Transverse colon (tissue), 4 donors: ENCODE data around the gene SPEG. TPM values are rescaled to one million over a fixed set of nuclear protein-coding genes. Genes with fewer than 3 reads are reported as not detected.

Experiments
- DNase-seq: peaks from one replicate; pipeline ENCODE4 v3.0.0-alpha.2; 2019
- H3K27ac ChIP-seq, 4 donors: fragments of 200-600 bp; sonication (generic); 2 replicates each; pipeline ENCODE4 v1.5.1; 2016 to 2018; ENCODE audit warnings: inconsistent platforms in 4 of 4
- H3K27me3 ChIP-seq: fragments of 200-600 bp; sonication (generic); 2 replicates; pipeline ENCODE4 v1.5.1; 2017; ENCODE audit warnings: inconsistent platforms
- H3K36me3 ChIP-seq, 4 donors: fragments of 200-600 bp; sonication (generic); 2 replicates each; pipeline ENCODE4 v1.5.1; 2017 to 2019; ENCODE audit warnings: inconsistent platforms in 4 of 4
- H3K4me1 ChIP-seq, 4 donors: fragments of 200-600 bp; sonication (generic); 2 replicates each; pipeline ENCODE4 v1.5.1; 2017 to 2020; ENCODE audit warnings: inconsistent platforms in 4 of 4
- H3K4me3 ChIP-seq, 4 donors: fragments of 200-600 bp; sonication (generic); 1 replicate in 1 of 4; 2 replicates in 3 of 4; pipeline versions ENCODE4 v1.5.1 to v1.6.1; 2017 to 2019; ENCODE audit warnings: inconsistent platforms in 4 of 4
- H3K9me3 ChIP-seq, 2 donors: fragments of 200-600 bp; sonication (generic); 2 replicates each; pipeline ENCODE4 v1.5.1; 2017 to 2019; ENCODE audit warnings: inconsistent platforms in 2 of 2
- EP300 ChIP-seq: sonication (generic); formaldehyde crosslinking; IDR thresholded peaks from one replicate; pipeline ENCODE4 v1.6.1; 2017; ENCODE audit warnings: antibody characterized with exemption, low read depth
- POLR2A ChIP-seq: fragments of 450-650 bp; IDR thresholded peaks from one replicate; pipeline ENCODE4 v1.6.1; 2016; ENCODE audit warnings: antibody characterized with exemption, mild to moderate bottlenecking, moderate library complexity
- POLR2AphosphoS5 ChIP-seq, 3 donors: sonication (generic); formaldehyde crosslinking; IDR thresholded peaks; one replicate each; pipeline ENCODE4 v1.6.1; 2016; ENCODE audit warnings: antibody characterized with exemption in 3 of 3
- WGBS, 2 donors: methylation state at CpG; one replicate each; pipeline ENCODE4 v1.1.5; 2018; ENCODE audit warnings: low coverage in 1 of 2; 5-methylcytosine and 5-hydroxymethylcytosine counted together
- in situ Hi-C, 4 donors: fragments of 200-750 bp; cut with MboI; loops; one replicate each; pipeline versions ENCODE4 v1.15.0 to v1.15.1; 2017; ENCODE audit warnings: low sequenced_read_pairs in 3 of 4, low pct_ligation_motif_present in 1 of 4, low pct_unique_long_range_greater_than_20kb in 1 of 4
- intact Hi-C: fragments of 100-400 bp; cut with DNase I; formaldehyde crosslinking; loops from one replicate; pipeline ENCODE4 v1.15.1; 2023; ENCODE audit warnings: low total_unique reads
- total RNA-seq, 4 donors: library from RNA; depleted of rRNA; stranded (reverse); fragments of >200 nt; gene quantifications; one replicate each; pipeline ENCODE4 v1.1.0, GENCODE V29; 2016
- TF ChIP-seq, protein P1 (sequence below), 5 experiments: fragments of 200-600 bp in 3 of 5; fragments of 450-650 bp in 2 of 5; sonication (generic) in 3 of 5; IDR thresholded peaks; 1 replicate in 2 of 5; 2 replicates in 3 of 5; pipeline ENCODE4 v1.5.1; 2016 to 2017; ENCODE audit warnings: antibody characterized with exemption in 5 of 5, inconsistent platforms in 3 of 5, mild to moderate bottlenecking in 2 of 5, moderate library complexity in 1 of 5

SPEG gene
- total RNA-seq, 4 donors from 2014 or later = 26.5 to 95.8 (median 48.5) TPM

DNA sequence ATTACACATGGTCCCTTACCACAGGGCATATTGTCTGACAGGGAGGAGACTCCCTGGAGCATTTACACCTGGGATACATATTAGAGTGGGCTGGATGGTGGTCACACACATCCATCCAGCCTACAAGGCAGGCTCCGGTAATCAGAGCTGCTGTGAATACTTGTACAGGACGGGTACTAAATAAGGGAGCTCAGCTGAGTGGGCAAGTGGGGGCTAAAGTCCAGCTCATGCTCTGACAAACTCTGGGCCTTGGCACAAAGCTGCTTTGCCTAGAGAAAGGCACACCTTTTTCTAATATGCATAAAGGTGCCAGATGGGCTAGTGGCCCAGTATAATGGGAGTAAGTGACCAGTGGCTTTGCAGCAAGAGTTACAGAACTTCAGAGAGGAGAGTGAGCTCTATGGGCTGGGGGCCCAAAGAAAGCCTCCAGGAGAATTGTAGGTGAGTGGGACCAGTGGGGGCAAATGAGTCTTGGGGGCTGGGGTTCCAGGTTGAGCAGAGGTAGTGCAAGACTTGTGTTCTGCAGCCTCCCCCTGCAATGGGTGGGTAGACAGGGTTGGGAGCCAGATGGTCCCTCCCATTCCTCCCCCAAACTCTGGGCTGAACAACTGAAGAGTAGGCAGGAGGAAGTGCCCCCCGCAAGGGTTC, 110.8 kb downstream of the SPEG start:
- H3K4me1 ChIP-seq = peaks cover 11 to 30% (median 22%) of the 10 kb centered on the region in 4 donors
- H3K36me3 ChIP-seq = no peaks in the 10 kb centered on the region
- whole genome bisulfite sequencing, 2 donors = 66% methylated on average over 3 of the region's 3 CpGs; no CpG with 5 or more reads in 1 of the 2 donors
- no peak overlapping the region for H3K4me3 ChIP-seq
- TF ChIP-seq EP300 (no peak), POLR2A (no peak), POLR2AphosphoS5 (IDR thresholded peaks at IDR 0.05) (no peak)
- TF ChIP-seq, protein P1, sequence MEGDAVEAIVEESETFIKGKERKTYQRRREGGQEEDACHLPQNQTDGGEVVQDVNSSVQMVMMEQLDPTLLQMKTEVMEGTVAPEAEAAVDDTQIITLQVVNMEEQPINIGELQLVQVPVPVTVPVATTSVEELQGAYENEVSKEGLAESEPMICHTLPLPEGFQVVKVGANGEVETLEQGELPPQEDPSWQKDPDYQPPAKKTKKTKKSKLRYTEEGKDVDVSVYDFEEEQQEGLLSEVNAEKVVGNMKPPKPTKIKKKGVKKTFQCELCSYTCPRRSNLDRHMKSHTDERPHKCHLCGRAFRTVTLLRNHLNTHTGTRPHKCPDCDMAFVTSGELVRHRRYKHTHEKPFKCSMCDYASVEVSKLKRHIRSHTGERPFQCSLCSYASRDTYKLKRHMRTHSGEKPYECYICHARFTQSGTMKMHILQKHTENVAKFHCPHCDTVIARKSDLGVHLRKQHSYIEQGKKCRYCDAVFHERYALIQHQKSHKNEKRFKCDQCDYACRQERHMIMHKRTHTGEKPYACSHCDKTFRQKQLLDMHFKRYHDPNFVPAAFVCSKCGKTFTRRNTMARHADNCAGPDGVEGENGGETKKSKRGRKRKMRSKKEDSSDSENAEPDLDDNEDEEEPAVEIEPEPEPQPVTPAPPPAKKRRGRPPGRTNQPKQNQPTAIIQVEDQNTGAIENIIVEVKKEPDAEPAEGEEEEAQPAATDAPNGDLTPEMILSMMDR (IDR thresholded peaks at IDR 0.05) = no peak
- in situ Hi-C loops (no loop called here), intact Hi-C loops (no loop called here)
- no peak for DNase-seq
- H3K27me3 ChIP-seq = peaks cover under 1% of the 10 kb centered on the region
- no peaks in the 10 kb centered on the region for H3K9me3 ChIP-seq
- no peak overlapping the region for H3K27ac ChIP-seq

DNA sequence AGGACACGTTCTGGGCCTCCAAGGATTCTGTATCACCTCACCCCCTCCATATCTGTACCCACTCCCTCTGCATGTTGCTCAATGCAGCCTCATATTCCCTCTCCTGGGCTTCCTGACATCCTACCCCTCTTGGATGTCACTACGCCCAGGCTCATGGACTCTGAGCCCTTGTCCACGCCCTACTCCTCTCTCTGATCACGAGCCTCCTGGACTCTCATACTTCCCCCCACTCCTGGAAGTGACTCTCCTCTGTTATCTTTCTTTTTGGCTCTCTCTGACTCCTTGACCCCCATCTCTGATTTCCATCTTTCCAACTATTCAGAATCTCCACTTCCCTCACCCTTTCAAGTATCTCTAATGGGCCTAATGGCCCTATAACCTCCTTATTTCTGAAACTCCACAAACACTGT, 111.3 kb downstream of the SPEG start:
- H3K36me3 ChIP-seq = no peaks in the 10 kb centered on the region
- peaks cover 11 to 30% (median 22%) of the 10 kb centered on the region in 4 donors for H3K4me1 ChIP-seq
- no peaks in the 10 kb centered on the region for H3K9me3 ChIP-seq
- DNase-seq = no peak
- in situ Hi-C loops (no loop called here), intact Hi-C loops (no loop called here)
- no peak overlapping the region for H3K4me3 ChIP-seq
- 48 to 64% methylated on average over 3 to 4 of the region's 4 CpGs for whole genome bisulfite sequencing, 2 donors
- H3K27ac ChIP-seq = no peak overlapping the region
- TF ChIP-seq POLR2A (no peak), POLR2AphosphoS5 (IDR thresholded peaks at IDR 0.05) (no peak), EP300 (no peak)
- TF ChIP-seq, protein P1 (IDR thresholded peaks at IDR 0.05) = no peak
- peaks cover 6% of the 10 kb centered on the region for H3K27me3 ChIP-seq

GRCh38 chr2:219547621-219548020, 113.0 kb downstream of the SPEG start:
- Histone ChIP-seq H3K27ac (no peak overlapping the region), H3K4me1 (peaks cover 5 to 28% (median 18%) of the 10 kb centered on the region in 4 donors), H3K9me3 (no peaks in the 10 kb centered on the region), H3K27me3 (peaks cover 23% of the 10 kb centered on the region), H3K4me3 (no peak overlapping the region), H3K36me3 (no peaks in the 10 kb centered on the region)
- intact Hi-C loops (no loop called here), in situ Hi-C loops (no loop called here)
- DNase-seq = no peak
- no peak for TF ChIP-seq EP300
- TF ChIP-seq, protein P1 (IDR thresholded peaks at IDR 0.05) = no peak
- no peak for TF ChIP-seq POLR2AphosphoS5 (IDR thresholded peaks at IDR 0.05)
- TF ChIP-seq POLR2A = no peak
- WGBS, 2 donors = 91% methylated on average over 21 of the region's 26 CpGs; no CpG with 5 or more reads in 1 of the 2 donors

Other genes starting within 250 kb of the SPEG start
- gene ZFAND2B, start 228.1 kb upstream of the SPEG start, total RNA-seq = 100 to 1,000 TPM in 3 of 4 donors, 10 to 100 TPM in 1; 90.2 to 156 (median 119) TPM
- gene ABCB6, start 215.9 kb upstream of the SPEG start, total RNA-seq = 10 to 100 TPM in 3 of 4 donors, 1 to 10 TPM in 1; 3.4 to 28.7 (median 20.4) TPM
- 100 to 1,000 TPM in 1 of 4 donors, 10 to 100 TPM in 3; 73.2 to 243 (median 82.7) TPM for gene ATG9A, start 205.2 kb upstream of the SPEG start, total RNA-seq
- 100 to 1,000 TPM in 2 of 4 donors, 10 to 100 TPM in 2; 64.3 to 318 (median 114) TPM for gene ANKZF1, start 205.0 kb upstream of the SPEG start, total RNA-seq
- 1 to 10 TPM in 3 of 4 donors, under 1 TPM in 1; 0.40 to 9.1 (median 3.8) TPM for gene GLB1L, start 189.4 kb upstream of the SPEG start, total RNA-seq
- gene STK16, start 189.4 kb upstream of the SPEG start, total RNA-seq = 10 to 100 TPM; 18.7 to 44.8 (median 28.2) TPM
- gene TUBA4B, start 181.6 kb upstream of the SPEG start, total RNA-seq = not detected
- 100 to 1,000 TPM in 1 of 4 donors, 10 to 100 TPM in 3; 39.2 to 101 (median 70.8) TPM for gene TUBA4A, start 180.9 kb upstream of the SPEG start, total RNA-seq
- gene DNAJB2, start 155.5 kb upstream of the SPEG start, total RNA-seq = 10 to 100 TPM; 22.7 to 95.0 (median 54.3) TPM
- 1 to 10 TPM in 3 of 4 donors, under 1 TPM in 1; 0.60 to 2.6 (median 2.1) TPM for gene PTPRN, start 125.4 kb upstream of the SPEG start, total RNA-seq
- not detected for gene RESP18, start 102.1 kb upstream of the SPEG start, total RNA-seq
- gene DNPEP, start 46.9 kb upstream of the SPEG start, total RNA-seq = 100 to 1,000 TPM in 2 of 4 donors, 10 to 100 TPM in 2; 61.3 to 142 (median 104) TPM
- over 10,000 TPM in 1 of 4 donors, 1,000 to 10,000 TPM in 2, 100 to 1,000 TPM in 1; 1,000 to 12,373 (median 1,519) TPM for gene DES, start 16.5 kb upstream of the SPEG start, total RNA-seq
- 10 to 100 TPM; 25.1 to 41.1 (median 36.4) TPM for gene GMPPA, start 64.0 kb downstream of the SPEG start, total RNA-seq
- not detected for gene ASIC4, start 79.6 kb downstream of the SPEG start, total RNA-seq
- 10 to 100 TPM; 21.1 to 58.2 (median 52.1) TPM for gene CHPF, start 109.0 kb downstream of the SPEG start, total RNA-seq
- 1 to 10 TPM in 3 of 4 donors, not detected in 1; 1.1 to 4.4 (median 1.2) TPM for gene TMEM198, start 109.2 kb downstream of the SPEG start, total RNA-seq
- 10 to 100 TPM; 18.1 to 57.2 (median 19.0) TPM for gene OBSL1, start 136.7 kb downstream of the SPEG start, total RNA-seq
- not detected for gene INHA, start 137.5 kb downstream of the SPEG start, total RNA-seq
- gene STK11IP, start 163.0 kb downstream of the SPEG start, total RNA-seq = 100 to 1,000 TPM in 1 of 4 donors, 10 to 100 TPM in 3; 16.2 to 117 (median 38.2) TPM
- 10 to 100 TPM in 1 of 4 donors, under 1 TPM in 2, not detected in 1; 0.32 to 25.9 (median 0.68) TPM for gene SLC4A3, start 192.8 kb downstream of the SPEG start, total RNA-seq